ENCODE measurements around the gene MYO7A. TPM values are rescaled to one million over a fixed set of nuclear protein-coding genes. Genes with fewer than 3 reads are reported as not detected.
A peak's percentile ranks its signal among the peaks of the same experiment; 100 is the strongest.

Gene MYO7A
- total RNA-seq, 1 experiment from 2014 or later: 0.26 TPM

- no TSS peak for BruUV-seq (replicated peaks)
- intact Hi-C loops (cut with micrococcal nuclease): no loop called here
- no peaks in the 10 kb centered on the region for H3K36me3 Mint-ChIP-seq (ENCODE audit: insufficient read depth, unreplicated experiment)
- TF ChIP-seq, protein P1, sequence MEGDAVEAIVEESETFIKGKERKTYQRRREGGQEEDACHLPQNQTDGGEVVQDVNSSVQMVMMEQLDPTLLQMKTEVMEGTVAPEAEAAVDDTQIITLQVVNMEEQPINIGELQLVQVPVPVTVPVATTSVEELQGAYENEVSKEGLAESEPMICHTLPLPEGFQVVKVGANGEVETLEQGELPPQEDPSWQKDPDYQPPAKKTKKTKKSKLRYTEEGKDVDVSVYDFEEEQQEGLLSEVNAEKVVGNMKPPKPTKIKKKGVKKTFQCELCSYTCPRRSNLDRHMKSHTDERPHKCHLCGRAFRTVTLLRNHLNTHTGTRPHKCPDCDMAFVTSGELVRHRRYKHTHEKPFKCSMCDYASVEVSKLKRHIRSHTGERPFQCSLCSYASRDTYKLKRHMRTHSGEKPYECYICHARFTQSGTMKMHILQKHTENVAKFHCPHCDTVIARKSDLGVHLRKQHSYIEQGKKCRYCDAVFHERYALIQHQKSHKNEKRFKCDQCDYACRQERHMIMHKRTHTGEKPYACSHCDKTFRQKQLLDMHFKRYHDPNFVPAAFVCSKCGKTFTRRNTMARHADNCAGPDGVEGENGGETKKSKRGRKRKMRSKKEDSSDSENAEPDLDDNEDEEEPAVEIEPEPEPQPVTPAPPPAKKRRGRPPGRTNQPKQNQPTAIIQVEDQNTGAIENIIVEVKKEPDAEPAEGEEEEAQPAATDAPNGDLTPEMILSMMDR (IDR thresholded peaks at IDR 0.05; ENCODE audit: unreplicated experiment): peak; percentile 28
- ChIA-PET POLR2A (interaction anchor here (0.6 to 1.4 kb wide), 2 partner anchors 10 to 545 kb away, joined by 4 to 5 read pairs; no protein-coding TSS in a partner anchor), CTCF (interaction anchor here (0.6 to 1.5 kb wide), 6 partner anchors 10 to 456 kb away, joined by 3 to 6 read pairs (median 3); no protein-coding TSS in a partner anchor)
- H3K27me3 Mint-ChIP-seq (ENCODE audit: insufficient read depth, unreplicated experiment): no peaks in the 10 kb centered on the region
- H3K9me3 Mint-ChIP-seq (ENCODE audit: unreplicated experiment): no peaks in the 10 kb centered on the region
- H3K27ac Mint-ChIP-seq (ENCODE audit: low read depth, unreplicated experiment): no peak overlapping the region
- no peaks in the 10 kb centered on the region for H3K4me1 Mint-ChIP-seq (ENCODE audit: insufficient read depth, unreplicated experiment)
- peak; percentile 33 for DNase-seq (ENCODE audit: unreplicated experiment)
- H3K4me3 Mint-ChIP-seq (ENCODE audit: unreplicated experiment): no peak overlapping the region
Measured at GRCh38 chr11:77101043-77101537, 27.0 kb upstream of the MYO7A start.

- POLR2A ChIA-PET: interaction anchor here (1.4 kb wide), 1 partner anchor 12 kb away, joined by 5 read pairs; no protein-coding TSS in a partner anchor
- TF ChIP-seq, protein P1 (IDR thresholded peaks at IDR 0.05; ENCODE audit: unreplicated experiment): no peak
- CTCF ChIA-PET: interaction anchor here (0.6 to 1.5 kb wide), 5 partner anchors 11 to 439 kb away, joined by 3 to 6 read pairs (median 3); no protein-coding TSS in a partner anchor
Measured at GRCh38 chr11:77102246-77103210, 25.5 kb upstream of the MYO7A start, which contains the start of gene OMP. Gene OMP (plus strand): TSS chr11:77102840. CDS start chr11:77102840, 0 bp downstream.

GRCh38 chr11:77103319-77103718 lies 24.7 kb upstream of the MYO7A start:
- H3K4me3 Mint-ChIP-seq (ENCODE audit: unreplicated experiment): no peak overlapping the region
- no peaks in the 10 kb centered on the region for H3K9me3 Mint-ChIP-seq (ENCODE audit: unreplicated experiment)
- intact Hi-C loops (cut with micrococcal nuclease): no loop called here
- TF ChIP-seq, protein P1 (IDR thresholded peaks at IDR 0.05; ENCODE audit: unreplicated experiment): no peak
- ChIA-PET POLR2A (no interaction called here), CTCF (interaction anchor here (0.6 kb wide), 1 partner anchor 56 kb away, joined by 4 read pairs; no protein-coding TSS in a partner anchor)
- peaks cover 12% of the 10 kb centered on the region for H3K4me1 Mint-ChIP-seq (ENCODE audit: insufficient read depth, unreplicated experiment)
- no peaks in the 10 kb centered on the region for H3K36me3 Mint-ChIP-seq (ENCODE audit: insufficient read depth, unreplicated experiment)
- no peaks in the 10 kb centered on the region for H3K27me3 Mint-ChIP-seq (ENCODE audit: insufficient read depth, unreplicated experiment)
- BruUV-seq (replicated peaks): no TSS peak
- no peak overlapping the region for H3K27ac Mint-ChIP-seq (ENCODE audit: low read depth, unreplicated experiment)
- no peak for DNase-seq (ENCODE audit: unreplicated experiment)

More at GRCh38 chr11:77102246-77103210, 25.5 kb upstream of the MYO7A start, which contains the start of gene OMP:
- intact Hi-C loops (cut with micrococcal nuclease): no loop called here
- Mint-ChIP-seq H3K4me3 (ENCODE audit: unreplicated experiment) (no peak within 1 kb of the TSS), H3K9me3 (ENCODE audit: unreplicated experiment) (no peaks in the 10 kb centered on the region), H3K4me1 (ENCODE audit: insufficient read depth, unreplicated experiment) (peaks cover 4% of the 10 kb centered on the region), H3K27me3 (ENCODE audit: insufficient read depth, unreplicated experiment) (no peaks in the 10 kb centered on the region), H3K36me3 (ENCODE audit: insufficient read depth, unreplicated experiment) (no peaks in the 10 kb centered on the region), H3K27ac (ENCODE audit: low read depth, unreplicated experiment) (no peak within 1 kb of the TSS)
- no TSS peak for BruUV-seq (replicated peaks)
- DNase-seq (ENCODE audit: unreplicated experiment): no peak

DNA sequence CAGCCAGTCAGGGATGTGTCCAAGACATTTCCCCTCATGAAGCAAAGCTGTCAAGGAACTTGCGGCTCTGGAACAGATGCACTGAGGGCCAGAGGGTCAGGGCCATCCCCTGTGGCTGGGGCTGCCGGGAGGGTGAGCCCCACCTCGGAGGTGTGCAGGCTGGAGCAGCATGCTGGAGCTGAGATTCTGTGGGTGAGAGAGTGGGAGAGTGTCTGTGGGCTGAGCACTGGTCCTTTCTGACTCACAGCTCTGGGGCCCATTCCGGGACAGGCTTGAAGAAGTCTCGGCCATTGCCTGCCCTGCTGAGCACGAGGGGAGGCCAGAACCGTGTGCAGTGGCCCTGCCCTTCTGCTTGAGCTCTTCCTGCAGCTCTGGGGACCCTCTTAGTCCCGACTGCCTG lies 23.3 kb upstream of the MYO7A start:
- BruUV-seq (replicated peaks): no TSS peak
- no peak overlapping the region for H3K27ac Mint-ChIP-seq (ENCODE audit: low read depth, unreplicated experiment)
- ChIA-PET CTCF (interaction anchor here (0.6 to 4.8 kb wide), 3 partner anchors 9 to 23 kb away, joined by 3 to 44 read pairs (median 5); no protein-coding TSS in a partner anchor), POLR2A (no interaction called here)
- H3K4me1 Mint-ChIP-seq (ENCODE audit: insufficient read depth, unreplicated experiment): peaks cover 14% of the 10 kb centered on the region
- no peaks in the 10 kb centered on the region for H3K9me3 Mint-ChIP-seq (ENCODE audit: unreplicated experiment)
- intact Hi-C loops (cut with micrococcal nuclease): no loop called here
- no peak for DNase-seq (ENCODE audit: unreplicated experiment)
- TF ChIP-seq, protein P1 (IDR thresholded peaks at IDR 0.05; ENCODE audit: unreplicated experiment): no peak
- no peaks in the 10 kb centered on the region for H3K36me3 Mint-ChIP-seq (ENCODE audit: insufficient read depth, unreplicated experiment)
- no peak overlapping the region for H3K4me3 Mint-ChIP-seq (ENCODE audit: unreplicated experiment)
- no peaks in the 10 kb centered on the region for H3K27me3 Mint-ChIP-seq (ENCODE audit: insufficient read depth, unreplicated experiment)

Data from MCF 10A (cell line).